Measurements from ENCODE around the gene IGFBP6.

Gene IGFBP6

GRCh38 chr12:53071591-53072551 is 25.6 kb upstream of the IGFBP6 start:
- H3K9ac ChIP-seq (ENCODE audit: low read length): no peak overlapping the region
- no peak overlapping the region for H2AFZ ChIP-seq (ENCODE audit: low read length)
- H3F3A ChIP-seq (ENCODE audit: insufficient read depth, low read length): no peaks in the 10 kb centered on the region
- no peak overlapping the region for H3K4me3 ChIP-seq (ENCODE audit: low read depth, low read length, poor library complexity, severe bottlenecking)
- no peaks in the 10 kb centered on the region for H3K9me3 ChIP-seq (ENCODE audit: low read length)
- TF ChIP-seq CTCF (IDR thresholded peaks at IDR 0.05; ENCODE audit: low read length): no peak
- TF ChIP-seq EZH2 (IDR thresholded peaks at IDR 0.05; ENCODE audit: borderline replicate concordance, low read length): no peak
- H3K27ac ChIP-seq (ENCODE audit: low read depth, low read length, poor library complexity, severe bottlenecking): no peak overlapping the region
- no peaks in the 10 kb centered on the region for H3K27me3 ChIP-seq (ENCODE audit: insufficient read depth, low read length)
- no peaks in the 10 kb centered on the region for H4K20me1 ChIP-seq (ENCODE audit: insufficient read depth, low read length)
- H3K4me2 ChIP-seq (ENCODE audit: low read length): no peak overlapping the region
- peaks cover 25% of the 10 kb centered on the region for H3K36me3 ChIP-seq (ENCODE audit: insufficient read depth, low read length)
- H3K9me2 ChIP-seq (ENCODE audit: low read depth, low read length): no peaks in the 10 kb centered on the region
- peaks cover 5% of the 10 kb centered on the region for H3K4me1 ChIP-seq (ENCODE audit: insufficient read depth, low read length, severe bottlenecking)
- no peaks in the 10 kb centered on the region for H3K79me2 ChIP-seq (ENCODE audit: insufficient read depth, low read length)

- no peaks in the 10 kb centered on the region for H4K20me1 ChIP-seq (ENCODE audit: insufficient read depth, low read length)
- peaks cover 14% of the 10 kb centered on the region for H3K4me1 ChIP-seq (ENCODE audit: insufficient read depth, low read length, severe bottlenecking)
- no peak overlapping the region for H2AFZ ChIP-seq (ENCODE audit: low read length)
- no peaks in the 10 kb centered on the region for H3K9me2 ChIP-seq (ENCODE audit: low read depth, low read length)
- no peaks in the 10 kb centered on the region for H3K9me3 ChIP-seq (ENCODE audit: low read length)
- H3K79me2 ChIP-seq (ENCODE audit: insufficient read depth, low read length): no peaks in the 10 kb centered on the region
- peaks cover 25% of the 10 kb centered on the region for H3K36me3 ChIP-seq (ENCODE audit: insufficient read depth, low read length)
- H3K4me2 ChIP-seq (ENCODE audit: low read length): no peak overlapping the region
- no peaks in the 10 kb centered on the region for H3F3A ChIP-seq (ENCODE audit: insufficient read depth, low read length)
- H3K27me3 ChIP-seq (ENCODE audit: insufficient read depth, low read length): no peaks in the 10 kb centered on the region
- no peak overlapping the region for H3K9ac ChIP-seq (ENCODE audit: low read length)
- H3K27ac ChIP-seq (ENCODE audit: low read depth, low read length, poor library complexity, severe bottlenecking): no peak overlapping the region
- H3K4me3 ChIP-seq (ENCODE audit: low read depth, low read length, poor library complexity, severe bottlenecking): no peak overlapping the region
- no peak for TF ChIP-seq EZH2 (IDR thresholded peaks at IDR 0.05; ENCODE audit: borderline replicate concordance, low read length)
- no peak for TF ChIP-seq CTCF (IDR thresholded peaks at IDR 0.05; ENCODE audit: low read length)
These were observed 23.6 kb upstream of the IGFBP6 start for GRCh38 chr12:53073881-53074280.

GRCh38 chr12:53074283-53074998 is 23.0 kb upstream of the IGFBP6 start:
- Histone ChIP-seq H3K36me3 (ENCODE audit: insufficient read depth, low read length) (peaks cover 25% of the 10 kb centered on the region), H3K79me2 (ENCODE audit: insufficient read depth, low read length) (no peaks in the 10 kb centered on the region), H3F3A (ENCODE audit: insufficient read depth, low read length) (no peaks in the 10 kb centered on the region), H3K9ac (ENCODE audit: low read length) (no peak overlapping the region), H3K4me3 (ENCODE audit: low read depth, low read length, poor library complexity, severe bottlenecking) (no peak overlapping the region), H4K20me1 (ENCODE audit: insufficient read depth, low read length) (no peaks in the 10 kb centered on the region), H3K9me2 (ENCODE audit: low read depth, low read length) (no peaks in the 10 kb centered on the region), H2AFZ (ENCODE audit: low read length) (no peak overlapping the region), H3K27me3 (ENCODE audit: insufficient read depth, low read length) (no peaks in the 10 kb centered on the region), H3K27ac (ENCODE audit: low read depth, low read length, poor library complexity, severe bottlenecking) (no peak overlapping the region), H3K4me2 (ENCODE audit: low read length) (no peak overlapping the region), H3K9me3 (ENCODE audit: low read length) (no peaks in the 10 kb centered on the region), H3K4me1 (ENCODE audit: insufficient read depth, low read length, severe bottlenecking) (peaks cover 14% of the 10 kb centered on the region)
- no peak for TF ChIP-seq CTCF (IDR thresholded peaks at IDR 0.05; ENCODE audit: low read length)
- TF ChIP-seq EZH2 (IDR thresholded peaks at IDR 0.05; ENCODE audit: borderline replicate concordance, low read length): no peak
